Gastroesophageal sphincter (tissue), 3 donors: Measurements from ENCODE around the gene AP2A2.

ENCODE experiments used
- CTCF ChIP-seq, 4 experiments: fragments of 200-600 bp in 2 of 4; fragments of 450-650 bp in 2 of 4; sonication (generic) in 1 of 4; IDR thresholded peaks; one replicate each; pipeline ENCODE4 v1.5.1; 2017 to 2019; ENCODE audit warnings: antibody characterized with exemption in 4 of 4, mild to moderate bottlenecking in 2 of 4, moderate library complexity in 2 of 4
- POLR2A ChIP-seq, 2 donors: fragments of 450-650 bp; IDR thresholded peaks; one replicate each; pipeline ENCODE4 v1.6.1; 2017; ENCODE audit warnings: antibody characterized with exemption in 2 of 2, mild to moderate bottlenecking in 2 of 2, moderate library complexity in 1 of 2

GRCh38 chr11:969651-970205 lies 44.1 kb downstream of the AP2A2 start:
- no peak for TF ChIP-seq CTCF (IDR thresholded peaks at IDR 0.05)
- no peak for TF ChIP-seq POLR2A (IDR thresholded peaks at IDR 0.05)
